Keratinocyte (primary cell): ENCODE measurements around the gene RELA. TPM values are rescaled to one million over a fixed set of nuclear protein-coding genes. Genes with fewer than 3 reads are reported as not detected.
"Not testable (repeated sequence)": the region's sequence is repeated elsewhere in the genome, so short reads cannot be mapped to it uniquely, and the experiment has no call there.

Experiments used
- DNase-seq: peaks from one replicate; pipeline ENCODE4 v3.0.0-alpha.2; 2011; ENCODE audit warnings: low read depth, missing footprints, low spot score
- FAIRE-seq: peaks from 2 replicates; lab custom pipeline; 2011; peaks lifted over from hg19 to GRCh38; lab: Jason Lieb, UNC
- H2AFZ ChIP-seq: 2 replicates; pipeline ENCODE4 v1.6.0; 2012; ENCODE audit warnings: low read length, control low read depth, inconsistent platforms; ENCODE audit not compliant: control insufficient read depth
- H3K27ac ChIP-seq: 2 replicates; pipeline ENCODE4 v1.5.1; 2011; ENCODE audit warnings: low read length; ENCODE audit not compliant: control insufficient read depth, insufficient read depth
- H3K27me3 ChIP-seq: 3 replicates; pipeline ENCODE4 v1.6.0; 2011; ENCODE audit warnings: low read length; ENCODE audit not compliant: control insufficient read depth, insufficient read depth; ENCODE audit errors: extremely low read depth
- H3K36me3 ChIP-seq, 2 experiments: 2 replicates in 1 of 2; 3 replicates in 1 of 2; pipeline ENCODE4 v1.5.1; 2011; ENCODE audit warnings: low read length in 2 of 2, mild to moderate bottlenecking in 1 of 2; ENCODE audit not compliant: control insufficient read depth in 2 of 2, insufficient read depth in 2 of 2; ENCODE audit errors: extremely low read depth in 1 of 2
- H3K4me1 ChIP-seq: 3 replicates; pipeline ENCODE4 v1.5.1; 2011; ENCODE audit warnings: low read length; ENCODE audit not compliant: control insufficient read depth, insufficient read depth; ENCODE audit errors: extremely low read depth
- H3K4me2 ChIP-seq: 3 replicates; pipeline ENCODE4 v1.6.0; 2011; ENCODE audit warnings: low read depth, low read length; ENCODE audit not compliant: control insufficient read depth, insufficient read depth; ENCODE audit errors: extremely low read depth
- H3K4me3 ChIP-seq, 3 experiments: fragments of 200-600 bp in 1 of 3; sonication (generic) in 1 of 3; 2 replicates in 2 of 3; 3 replicates in 1 of 3; pipeline ENCODE4 v1.5.1; 2011 to 2016; ENCODE audit warnings: low read length in 3 of 3, mild to moderate bottlenecking in 3 of 3, control low read depth in 2 of 3, inconsistent platforms in 1 of 3, low read depth in 1 of 3, mixed read lengths in 1 of 3, mixed run types in 1 of 3, moderate library complexity in 1 of 3; ENCODE audit not compliant: control insufficient read depth in 2 of 3, insufficient read depth in 2 of 3; ENCODE audit errors: extremely low read depth in 1 of 3
- H3K79me2 ChIP-seq: 2 replicates; pipeline ENCODE4 v1.6.0; 2012; ENCODE audit warnings: low read length; ENCODE audit not compliant: control insufficient read depth, insufficient read depth
- H3K9ac ChIP-seq: 3 replicates; pipeline ENCODE4 v1.6.0; 2011; ENCODE audit warnings: low read length; ENCODE audit not compliant: control insufficient read depth, insufficient read depth; ENCODE audit errors: extremely low read depth
- H3K9me1 ChIP-seq: 3 replicates; pipeline ENCODE4 v1.6.0; 2011; ENCODE audit warnings: low read length; ENCODE audit not compliant: control insufficient read depth, insufficient read depth; ENCODE audit errors: extremely low read depth
- H3K9me3 ChIP-seq: 2 replicates; pipeline ENCODE4 v1.5.1; 2012; ENCODE audit warnings: low read depth, low read length; ENCODE audit not compliant: control insufficient read depth
- H4K20me1 ChIP-seq: 3 replicates; pipeline ENCODE4 v1.6.0; 2011; ENCODE audit warnings: low read length; ENCODE audit not compliant: control insufficient read depth, insufficient read depth; ENCODE audit errors: extremely low read depth
- EZH2 ChIP-seq: IDR thresholded peaks from one replicate; pipeline ENCODE4 v1.6.1; 2012; ENCODE audit warnings: inconsistent platforms, mild to moderate bottlenecking, low read length, moderate library complexity
- dilution Hi-C: fragments of 300-500 bp; cut with MboI; formaldehyde crosslinking; loops from one replicate; pipeline ENCODE4 v1.7.0; 2020; ENCODE audit warnings: low sequenced_read_pairs; ENCODE audit not compliant: extremely low pct_ligation_motif_present
- polyA plus RNA-seq, 5 experiments: library from polyadenylated mRNA; depleted of rRNA in 3 of 5; stranded (reverse) in 3 of 5; stranded (forward) in 1 of 5; unstranded in 1 of 5; fragments of >200 nt; gene quantifications; 1 replicate in 1 of 5; 2 replicates in 3 of 5; 3 replicates in 1 of 5; pipeline versions ENCODE4 v1.2.1 to v1.2.3, GENCODE V29; 2011 to 2012; ENCODE audit warnings: missing spikeins in 2 of 5, low read depth in 1 of 5, low replicate concordance in 1 of 5
- TF ChIP-seq, protein P1 (sequence below), 3 experiments: IDR thresholded peaks in 1 of 3; conservative IDR thresholded peaks in 1 of 3; optimal IDR thresholded peaks in 1 of 3; 2 replicates in 2 of 3; 3 replicates in 1 of 3; pipeline versions ENCODE3 to v1.5.1; 2011; ENCODE audit warnings: low read length in 3 of 3, mild to moderate bottlenecking in 3 of 3, moderate library complexity in 2 of 3, control low read depth in 1 of 3, inconsistent platforms in 1 of 3; ENCODE audit not compliant: insufficient read depth in 2 of 3; ENCODE audit errors: extremely low read depth in 1 of 3

RELA gene
- polyA plus RNA-seq, 1 donor (not counting 4 experiments of a cell fraction or from before 2014, with no cell fraction given): 20.4 TPM

DNA sequence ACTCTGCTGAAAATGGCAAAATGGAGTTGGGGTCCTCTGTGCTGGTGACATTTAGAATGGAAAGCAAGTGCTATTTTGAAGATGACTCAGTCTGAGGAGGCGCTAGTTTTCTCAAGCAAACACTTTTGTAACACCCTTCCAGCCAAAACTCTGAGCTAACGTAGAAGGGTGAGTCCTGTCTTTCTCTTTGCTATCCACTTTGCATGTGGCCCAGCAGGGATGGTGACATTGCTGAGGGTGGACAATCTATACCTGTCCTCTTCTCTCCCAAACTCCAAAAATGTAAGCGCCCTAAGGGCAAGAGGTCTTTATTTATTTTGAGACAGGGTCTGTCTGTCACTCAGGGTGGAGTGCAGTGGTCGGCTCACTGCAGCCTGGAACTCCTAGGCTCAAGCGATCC, 45.7 kb upstream of the RELA start:
- Histone ChIP-seq H3K9me1 (no peaks in the 10 kb centered on the region), H2AFZ (no peak overlapping the region), H3K9me3 (no peaks in the 10 kb centered on the region), H3K9ac (no peak overlapping the region), H3K4me2 (no peak overlapping the region), H3K79me2 (peaks cover 8% of the 10 kb centered on the region), H3K4me3 (no peak overlapping the region), H3K27me3 (no peaks in the 10 kb centered on the region), H3K4me1 (peaks cover 5% of the 10 kb centered on the region), H3K36me3 (peaks cover 2 to 6% of the 10 kb centered on the region in 2 experiments), H4K20me1 (no peaks in the 10 kb centered on the region), H3K27ac (no peak overlapping the region)
- dilution Hi-C loops: no loop called here
- FAIRE-seq (no peak), DNase-seq (no peak)
- TF ChIP-seq, protein P1, sequence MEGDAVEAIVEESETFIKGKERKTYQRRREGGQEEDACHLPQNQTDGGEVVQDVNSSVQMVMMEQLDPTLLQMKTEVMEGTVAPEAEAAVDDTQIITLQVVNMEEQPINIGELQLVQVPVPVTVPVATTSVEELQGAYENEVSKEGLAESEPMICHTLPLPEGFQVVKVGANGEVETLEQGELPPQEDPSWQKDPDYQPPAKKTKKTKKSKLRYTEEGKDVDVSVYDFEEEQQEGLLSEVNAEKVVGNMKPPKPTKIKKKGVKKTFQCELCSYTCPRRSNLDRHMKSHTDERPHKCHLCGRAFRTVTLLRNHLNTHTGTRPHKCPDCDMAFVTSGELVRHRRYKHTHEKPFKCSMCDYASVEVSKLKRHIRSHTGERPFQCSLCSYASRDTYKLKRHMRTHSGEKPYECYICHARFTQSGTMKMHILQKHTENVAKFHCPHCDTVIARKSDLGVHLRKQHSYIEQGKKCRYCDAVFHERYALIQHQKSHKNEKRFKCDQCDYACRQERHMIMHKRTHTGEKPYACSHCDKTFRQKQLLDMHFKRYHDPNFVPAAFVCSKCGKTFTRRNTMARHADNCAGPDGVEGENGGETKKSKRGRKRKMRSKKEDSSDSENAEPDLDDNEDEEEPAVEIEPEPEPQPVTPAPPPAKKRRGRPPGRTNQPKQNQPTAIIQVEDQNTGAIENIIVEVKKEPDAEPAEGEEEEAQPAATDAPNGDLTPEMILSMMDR (optimal IDR thresholded peaks at IDR 0.05 in 1 of 3, IDR thresholded peaks at IDR 0.05 in 1 of 3, conservative IDR thresholded peaks at IDR 0.05 in 1 of 3; ENCODE audit: extremely low read depth in 1 of 3, insufficient read depth in 2 of 3, low read length in 3 of 3): no peak
- TF ChIP-seq EZH2: no peak

GRCh38 chr11:65707002-65707401, 44.3 kb upstream of the RELA start:
- H3K27me3 ChIP-seq, H3K4me1 ChIP-seq, H3K9me3 ChIP-seq, FAIRE-seq, H3K9me1 ChIP-seq, DNase-seq, H3K9ac ChIP-seq, H3K4me2 ChIP-seq, H3K27ac ChIP-seq, H3K4me3 ChIP-seq, dilution Hi-C loops, H4K20me1 ChIP-seq, H2AFZ ChIP-seq, H3K36me3 ChIP-seq, H3K79me2 ChIP-seq: not testable (repeated sequence)

DNA sequence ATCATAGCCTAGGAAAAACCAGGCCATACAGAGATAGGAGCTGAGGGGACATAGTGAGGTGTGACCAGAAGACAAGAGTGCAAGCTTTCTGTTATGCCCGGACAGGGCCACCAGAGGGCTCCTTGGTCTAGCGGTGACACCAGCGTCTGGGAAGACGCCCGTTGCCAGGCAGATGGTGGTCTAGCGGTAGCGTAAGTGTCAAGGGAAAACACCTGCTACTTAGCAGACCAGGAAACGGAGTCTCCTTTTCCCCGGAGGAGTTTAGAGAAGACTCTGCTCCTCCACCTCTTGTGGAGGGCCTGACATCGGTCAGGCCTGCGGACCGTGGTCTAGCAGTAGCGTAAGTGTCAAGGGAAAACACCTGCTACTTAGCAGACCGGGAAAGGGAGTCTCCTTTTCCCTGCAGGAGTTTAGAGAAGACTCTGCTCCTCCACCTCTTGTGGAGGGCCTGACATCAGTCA, 43.6 kb upstream of the RELA start:
- TF ChIP-seq, protein P1 (optimal IDR thresholded peaks at IDR 0.05 in 1 of 3, IDR thresholded peaks at IDR 0.05 in 1 of 3, conservative IDR thresholded peaks at IDR 0.05 in 1 of 3; ENCODE audit: extremely low read depth in 1 of 3, insufficient read depth in 2 of 3, low read length in 3 of 3): peak; percentile 10 to 50 (median 36)
- H3K4me2 ChIP-seq, H3K36me3 ChIP-seq, H3K4me3 ChIP-seq, dilution Hi-C loops, FAIRE-seq, H4K20me1 ChIP-seq, H2AFZ ChIP-seq, H3K27me3 ChIP-seq, DNase-seq, H3K27ac ChIP-seq, H3K79me2 ChIP-seq, H3K9ac ChIP-seq, H3K4me1 ChIP-seq, H3K9me1 ChIP-seq, H3K9me3 ChIP-seq: not testable (repeated sequence)
